Neuronal stem cell (in vitro differentiated cells): ENCODE results near the gene NOS1AP.

Source experiments
- DNase-seq: peaks from one replicate; pipeline ENCODE4 v3.0.0-alpha.2; 2013; ENCODE audit warnings: low spot score
- H2AFZ ChIP-seq: one replicate; pipeline ENCODE4 v1.6.1; 2013; ENCODE audit warnings: mild to moderate bottlenecking, low read length, inconsistent platforms
- H2AK5ac ChIP-seq: 2 replicates; pipeline ENCODE4 v1.6.1; 2013; ENCODE audit warnings: low read depth, mild to moderate bottlenecking, inconsistent platforms, low read length, moderate library complexity, mixed read lengths
- H2BK120ac ChIP-seq: 2 replicates; pipeline ENCODE4 v1.6.1; 2013; ENCODE audit warnings: low read depth, mild to moderate bottlenecking, inconsistent platforms, low read length, moderate library complexity, mixed read lengths
- H2BK12ac ChIP-seq: one replicate; pipeline ENCODE4 v1.6.1; 2013; ENCODE audit warnings: low read length, inconsistent platforms
- H2BK15ac ChIP-seq: 2 replicates; pipeline ENCODE4 v1.6.1; 2013; ENCODE audit warnings: mild to moderate bottlenecking, low read length, inconsistent platforms, mixed read lengths
- H2BK5ac ChIP-seq: one replicate; pipeline ENCODE4 v1.6.1; 2013; ENCODE audit warnings: inconsistent platforms, mild to moderate bottlenecking, low read length, moderate library complexity
- H3K14ac ChIP-seq: one replicate; pipeline ENCODE4 v1.6.1; 2013; ENCODE audit warnings: low read length, inconsistent platforms
- H3K18ac ChIP-seq: 2 replicates; pipeline ENCODE4 v1.6.1; 2013; ENCODE audit warnings: low read length, inconsistent platforms
- H3K23ac ChIP-seq: 2 replicates; pipeline ENCODE4 v1.6.1; 2013; ENCODE audit warnings: low read depth, mild to moderate bottlenecking, mixed read lengths, low read length, inconsistent platforms; ENCODE audit not compliant: poor library complexity
- H3K27ac ChIP-seq: replicated peaks from 3 replicates; pipeline ENCODE4 v1.5.1; 2013; ENCODE audit warnings: low read length, inconsistent platforms
- H3K27me3 ChIP-seq, 3 experiments: 2 replicates each; pipeline ENCODE4 v1.6.1; 2013; ENCODE audit warnings: low read length in 3 of 3, mild to moderate bottlenecking in 2 of 3, inconsistent platforms in 1 of 3, low read depth in 1 of 3, mixed read lengths in 1 of 3, moderate library complexity in 1 of 3; ENCODE audit not compliant: control insufficient read depth in 3 of 3, insufficient read depth in 3 of 3
- H3K36me3 ChIP-seq, 2 donors: replicated peaks in 1 of 2; 2 replicates each; pipeline ENCODE4 v1.6.1; 2013; ENCODE audit warnings: low read length in 2 of 2; ENCODE audit not compliant: control insufficient read depth in 2 of 2, insufficient read depth in 2 of 2
- H3K4ac ChIP-seq: 2 replicates; pipeline ENCODE4 v1.6.1; 2013; ENCODE audit warnings: inconsistent platforms, mild to moderate bottlenecking, low read length, moderate library complexity
- H3K4me1 ChIP-seq, 2 donors: 1 replicate in 1 of 2; 2 replicates in 1 of 2; pipeline ENCODE4 v1.6.1; 2013; ENCODE audit warnings: low read length in 2 of 2, low read depth in 1 of 2; ENCODE audit not compliant: control insufficient read depth in 2 of 2, insufficient read depth in 1 of 2
- H3K4me2 ChIP-seq: one replicate; pipeline ENCODE4 v1.6.1; 2013; ENCODE audit warnings: mild to moderate bottlenecking, low read length, inconsistent platforms; ENCODE audit not compliant: insufficient read depth, poor library complexity, severe bottlenecking
- H3K4me3 ChIP-seq, 2 donors: 2 replicates each; pipeline ENCODE4 v1.5.1; 2013; ENCODE audit warnings: low read length in 2 of 2, mild to moderate bottlenecking in 2 of 2, inconsistent platforms in 1 of 2, moderate library complexity in 1 of 2
- H3K79me1 ChIP-seq: one replicate; pipeline ENCODE4 v1.6.1; 2013; ENCODE audit warnings: low read depth, mild to moderate bottlenecking, inconsistent platforms, low read length, moderate library complexity
- H3K9ac ChIP-seq: one replicate; pipeline ENCODE4 v1.6.1; 2013; ENCODE audit warnings: mild to moderate bottlenecking, low read depth, low read length, inconsistent platforms; ENCODE audit not compliant: poor library complexity
- H3K9me3 ChIP-seq, 2 donors: replicated peaks in 1 of 2; 2 replicates each; pipeline versions ENCODE3 to v1.6.1; 2013; ENCODE audit warnings: low read length in 2 of 2, mild to moderate bottlenecking in 2 of 2, inconsistent platforms in 1 of 2, low read depth in 1 of 2, mixed read lengths in 1 of 2, moderate library complexity in 1 of 2; ENCODE audit not compliant: control insufficient read depth in 2 of 2, insufficient read depth in 1 of 2
- H4K8ac ChIP-seq: one replicate; pipeline ENCODE4 v1.6.1; 2013; ENCODE audit warnings: low read depth, mild to moderate bottlenecking, inconsistent platforms, low read length, moderate library complexity
- H4K91ac ChIP-seq: one replicate; pipeline ENCODE4 v1.6.1; 2013; ENCODE audit warnings: low read length, low read depth, mild to moderate bottlenecking, inconsistent platforms; ENCODE audit not compliant: poor library complexity
- WGBS, 2 donors: extraction: QIAGEN DNeasy Blood & Tissue Kit; methylation state at CpG; one replicate each; pipeline ENCODE4 v1.1.7; 2013; ENCODE audit warnings: missing lambda C conversion rate in 2 of 2, mixed read lengths in 1 of 2; ENCODE audit not compliant: insufficient read length in 2 of 2, insufficient replicate concordance in 1 of 2; ENCODE audit errors: extremely low coverage in 2 of 2; 5-methylcytosine and 5-hydroxymethylcytosine counted together

NOS1AP gene

GRCh38 chr1:162144853-162145252, 75.4 kb downstream of the NOS1AP start:
- no peak overlapping the region for H3K4ac ChIP-seq
- H2AK5ac ChIP-seq: no peak overlapping the region
- H3K23ac ChIP-seq: no peak overlapping the region
- no peak overlapping the region for H3K14ac ChIP-seq
- no peak overlapping the region for H2BK15ac ChIP-seq
- H3K18ac ChIP-seq: peak overlapping the region; percentile 29
- no CpG with 5 or more reads among the region's 6 CpGs for WGBS, 2 donors
- H3K36me3 ChIP-seq: no peaks in the 10 kb centered on the region
- H3K4me3 ChIP-seq: peak overlapping the region in 1 of 2 donors; percentile 37
- no peaks in the 10 kb centered on the region for H3K79me1 ChIP-seq
- peak; percentile 21 for DNase-seq
- H3K9me3 ChIP-seq: peaks cover 0 to 1% of the 10 kb centered on the region in 2 donors
- no peak overlapping the region for H4K91ac ChIP-seq
- no peak overlapping the region for H3K9ac ChIP-seq
- no peak overlapping the region for H2BK12ac ChIP-seq
- H3K4me2 ChIP-seq: peak overlapping the region; percentile 34
- peak overlapping the region; percentile 96 for H3K27ac ChIP-seq
- peaks cover 19 to 26% of the 10 kb centered on the region in 2 donors for H3K4me1 ChIP-seq
- no peak overlapping the region for H2BK120ac ChIP-seq
- H4K8ac ChIP-seq: no peak overlapping the region
- H2AFZ ChIP-seq: peak overlapping the region; percentile 32
- H2BK5ac ChIP-seq: no peak overlapping the region
- no peaks in the 10 kb centered on the region for H3K27me3 ChIP-seq

DNA sequence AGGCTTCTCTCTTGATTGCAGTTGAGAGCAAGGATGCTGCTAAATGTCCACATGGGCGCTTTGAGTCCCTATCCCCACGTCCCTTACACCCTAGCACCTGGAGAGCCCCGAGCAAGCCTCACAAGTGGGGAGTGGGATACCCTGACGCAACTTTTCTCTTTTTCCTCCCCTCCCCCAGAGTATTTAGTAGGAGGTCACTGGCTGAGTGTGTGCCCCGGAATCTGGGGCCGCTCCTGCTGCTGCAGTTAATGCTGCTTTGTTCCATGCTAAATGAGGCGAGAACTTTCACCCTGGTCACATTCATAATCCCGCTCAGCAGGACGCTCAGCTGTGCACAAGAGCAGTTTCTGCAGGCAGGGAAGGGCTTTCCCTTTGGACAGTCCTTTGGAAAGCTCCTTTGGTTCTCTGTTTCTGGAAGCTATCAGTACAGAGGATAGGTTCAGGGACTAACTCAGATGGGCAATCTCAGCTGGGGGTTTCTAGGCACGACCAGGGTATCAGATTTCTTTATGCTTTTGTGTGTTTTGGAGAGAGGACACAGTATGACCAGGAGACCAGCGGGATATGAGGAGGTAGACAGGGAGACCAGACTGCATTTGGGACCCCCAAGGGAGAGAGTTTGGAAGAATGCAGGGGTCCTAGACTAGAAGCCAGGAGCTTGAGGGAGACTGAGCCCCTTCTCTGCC, 75.9 kb downstream of the NOS1AP start:
- Histone ChIP-seq H2AK5ac (peak overlapping the region; percentile 86), H3K79me1 (no peaks in the 10 kb centered on the region), H4K8ac (no peak overlapping the region), H3K4me2 (peak overlapping the region; percentile 47), H3K36me3 (no peaks in the 10 kb centered on the region), H3K4me3 (peak overlapping the region in 1 of 2 donors; percentile 37), H2BK120ac (peak overlapping the region; percentile 26), H2BK5ac (peak overlapping the region; percentile 68), H3K27ac (peak overlapping the region; percentile 96), H2BK15ac (peak overlapping the region; percentile 49), H2AFZ (peak overlapping the region; percentile 13), H2BK12ac (peak overlapping the region; percentile 47), H4K91ac (peak overlapping the region; percentile 34), H3K23ac (no peak overlapping the region), H3K27me3 (no peaks in the 10 kb centered on the region), H3K14ac (peak overlapping the region; percentile 11), H3K9me3 (peaks cover 0 to 4% of the 10 kb centered on the region in 2 donors), H3K4ac (no peak overlapping the region), H3K9ac (no peak overlapping the region), H3K4me1 (peaks cover 19 to 26% of the 10 kb centered on the region in 2 donors), H3K18ac (peak overlapping the region; percentile 89)
- DNase-seq: peak; percentile 73
- WGBS, 2 donors: no CpG with 5 or more reads among the region's 11 CpGs

DNA sequence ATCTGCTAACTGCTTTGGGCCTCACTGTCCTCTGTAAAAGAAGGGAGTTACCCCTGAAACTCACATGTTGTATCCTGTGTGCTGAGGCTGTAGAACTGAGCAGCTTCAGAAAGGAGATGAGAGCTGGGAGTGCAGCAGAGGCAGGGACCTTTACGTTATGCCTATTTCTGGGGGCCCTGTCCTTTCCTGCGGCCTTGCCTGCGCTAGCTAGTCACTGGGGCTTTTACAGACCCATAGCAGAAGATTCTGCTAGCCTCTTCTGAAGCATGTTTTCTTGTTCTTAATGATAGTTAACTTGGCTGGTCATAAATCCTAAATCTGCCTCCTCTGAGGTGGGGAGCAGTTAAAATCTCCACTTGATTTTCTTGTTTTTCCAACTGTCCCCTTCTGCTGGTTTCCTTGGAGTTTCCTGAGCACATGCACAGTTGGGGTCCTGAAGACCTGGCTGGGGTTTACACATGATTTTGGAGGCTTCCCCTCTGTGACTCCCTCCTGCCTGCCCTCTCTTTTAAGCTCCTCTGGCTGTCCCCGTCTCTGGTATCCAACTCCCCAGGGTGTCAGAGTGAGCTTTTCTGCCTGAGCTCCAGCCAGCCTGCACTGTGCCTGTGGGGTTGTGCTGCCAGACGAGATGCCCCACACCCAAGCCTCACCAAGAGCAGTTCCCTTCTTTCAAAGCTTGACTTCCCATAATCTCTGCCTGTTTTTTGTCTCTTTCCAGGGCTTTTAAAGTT, 76.6 kb downstream of the NOS1AP start:
- peak overlapping the region; percentile 1 for H3K4ac ChIP-seq
- peak overlapping the region; percentile 11 for H3K14ac ChIP-seq
- peak overlapping the region; percentile 68 for H2BK5ac ChIP-seq
- no peak overlapping the region for H3K23ac ChIP-seq
- no CpG with 5 or more reads among the region's 5 CpGs for WGBS, 2 donors
- peak overlapping the region; percentile 34 for H4K91ac ChIP-seq
- peak overlapping the region; percentile 86 for H2AK5ac ChIP-seq
- H2BK15ac ChIP-seq: peak overlapping the region; percentile 49
- H3K9ac ChIP-seq: peak overlapping the region; percentile 38
- peaks cover 0 to 4% of the 10 kb centered on the region in 2 donors for H3K9me3 ChIP-seq
- H2AFZ ChIP-seq: peak overlapping the region; percentile 13
- H3K36me3 ChIP-seq: no peaks in the 10 kb centered on the region
- H3K18ac ChIP-seq: peak overlapping the region; percentile 89
- H4K8ac ChIP-seq: no peak overlapping the region
- H2BK12ac ChIP-seq: peak overlapping the region; percentile 47
- peak overlapping the region; percentile 47 for H3K4me2 ChIP-seq
- no peak for DNase-seq
- H3K27me3 ChIP-seq: no peaks in the 10 kb centered on the region
- peaks cover 19 to 26% of the 10 kb centered on the region in 2 donors for H3K4me1 ChIP-seq
- no peaks in the 10 kb centered on the region for H3K79me1 ChIP-seq
- H2BK120ac ChIP-seq: peak overlapping the region; percentile 26
- peak overlapping the region in 1 of 2 donors; percentile 37 for H3K4me3 ChIP-seq
- peak overlapping the region; percentile 96 for H3K27ac ChIP-seq

GRCh38 chr1:162147760-162148159, 78.3 kb downstream of the NOS1AP start:
- no peak overlapping the region for H3K18ac ChIP-seq
- no peak overlapping the region for H2BK15ac ChIP-seq
- H3K27me3 ChIP-seq: no peaks in the 10 kb centered on the region
- H3K36me3 ChIP-seq: no peaks in the 10 kb centered on the region
- H3K9ac ChIP-seq: no peak overlapping the region
- H2BK120ac ChIP-seq: no peak overlapping the region
- no peaks in the 10 kb centered on the region for H3K79me1 ChIP-seq
- no peak overlapping the region for H2AK5ac ChIP-seq
- no CpG with 5 or more reads among the region's 1 CpG for WGBS, 2 donors
- no peak overlapping the region for H3K4ac ChIP-seq
- H3K9me3 ChIP-seq: peaks cover 2 to 4% of the 10 kb centered on the region in 2 donors
- peaks cover 19 to 27% of the 10 kb centered on the region in 2 donors for H3K4me1 ChIP-seq
- H3K23ac ChIP-seq: no peak overlapping the region
- peak; percentile 30 for DNase-seq
- no peak overlapping the region for H4K8ac ChIP-seq
- no peak overlapping the region for H2BK5ac ChIP-seq
- H2BK12ac ChIP-seq: no peak overlapping the region
- no peak overlapping the region for H2AFZ ChIP-seq
- no peak overlapping the region for H4K91ac ChIP-seq
- no peak overlapping the region for H3K4me2 ChIP-seq
- no peak overlapping the region for H3K14ac ChIP-seq
- no peak overlapping the region for H3K27ac ChIP-seq
- no peak overlapping the region for H3K4me3 ChIP-seq
